H9 (cell line): Measurements from ENCODE around the gene DDX18. TPM values are rescaled to one million over a fixed set of nuclear protein-coding genes. Genes with fewer than 3 reads are reported as not detected.

Source experiments
- DNase-seq: peaks from one replicate; pipeline ENCODE4 v3.0.0-alpha.2; 2017
- H2AFZ ChIP-seq: one replicate; pipeline ENCODE4 v1.6.1; 2013; ENCODE audit warnings: mild to moderate bottlenecking, low read length, control low read depth, moderate library complexity
- H2AK5ac ChIP-seq: 2 replicates; pipeline ENCODE4 v1.6.1; 2013; ENCODE audit warnings: low read length, control low read depth, mixed read lengths; ENCODE audit not compliant: insufficient read length
- H2BK120ac ChIP-seq: one replicate; pipeline ENCODE4 v1.6.1; 2013; ENCODE audit warnings: low read depth, mild to moderate bottlenecking, low read length, control low read depth, inconsistent platforms; ENCODE audit not compliant: poor library complexity, severe bottlenecking
- H2BK12ac ChIP-seq: 2 replicates; pipeline ENCODE4 v1.6.1; 2013; ENCODE audit warnings: low read length, control low read depth, mixed read lengths, low read depth; ENCODE audit not compliant: insufficient read length
- H2BK15ac ChIP-seq: 2 replicates; pipeline ENCODE4 v1.6.1; 2013; ENCODE audit warnings: low read depth, low read length, control low read depth
- H2BK20ac ChIP-seq: one replicate; pipeline ENCODE4 v1.6.1; 2013; ENCODE audit warnings: low read depth, mild to moderate bottlenecking, low read length, control low read depth, inconsistent platforms; ENCODE audit not compliant: poor library complexity, severe bottlenecking
- H2BK5ac ChIP-seq: 2 replicates; pipeline ENCODE4 v1.6.1; 2013; ENCODE audit warnings: low read length, control low read depth, mixed read lengths; ENCODE audit not compliant: insufficient read length
- H3K14ac ChIP-seq: 2 replicates; pipeline ENCODE4 v1.6.1; 2013; ENCODE audit warnings: low read length, control low read depth; ENCODE audit not compliant: insufficient read depth
- H3K18ac ChIP-seq: 2 replicates; pipeline ENCODE4 v1.6.1; 2013; ENCODE audit warnings: low read depth, mild to moderate bottlenecking, mixed read lengths, low read length, control low read depth; ENCODE audit not compliant: insufficient read length
- H3K23ac ChIP-seq: 2 replicates; pipeline ENCODE4 v1.6.1; 2013; ENCODE audit warnings: low read length, control low read depth, mixed read lengths, low read depth; ENCODE audit not compliant: insufficient read length
- H3K23me2 ChIP-seq: 2 replicates; pipeline ENCODE4 v1.6.1; 2013; ENCODE audit warnings: low read depth, mild to moderate bottlenecking, mixed read lengths, low read length, control low read depth; ENCODE audit not compliant: insufficient read length, poor library complexity, severe bottlenecking
- H3K27ac ChIP-seq: 2 replicates; pipeline ENCODE4 v1.5.1; 2013; ENCODE audit warnings: low read length, control low read depth, mixed read lengths, low read depth; ENCODE audit not compliant: insufficient read length
- H3K27me3 ChIP-seq: 2 replicates; pipeline ENCODE4 v1.6.1; 2013; ENCODE audit warnings: low read length, control low read depth, inconsistent platforms; ENCODE audit not compliant: insufficient read depth
- H3K4ac ChIP-seq: 2 replicates; pipeline ENCODE4 v1.6.1; 2013; ENCODE audit warnings: low read depth, mild to moderate bottlenecking, control low read depth, inconsistent platforms, low read length, moderate library complexity
- H3K4me1 ChIP-seq: 2 replicates; pipeline ENCODE4 v1.6.1; 2013; ENCODE audit warnings: low read length, control low read depth, inconsistent platforms; ENCODE audit not compliant: insufficient read depth
- H3K4me2 ChIP-seq: 2 replicates; pipeline ENCODE4 v1.6.1; 2013; ENCODE audit warnings: low read length, control low read depth, mixed read lengths; ENCODE audit not compliant: insufficient read length, insufficient read depth
- H3K56ac ChIP-seq: 2 replicates; pipeline ENCODE4 v1.6.1; 2013; ENCODE audit warnings: low read depth, mild to moderate bottlenecking, mixed read lengths, low read length, control low read depth; ENCODE audit not compliant: insufficient read length
- H3K79me1 ChIP-seq: 2 replicates; pipeline ENCODE4 v1.6.1; 2013; ENCODE audit warnings: low read depth, mild to moderate bottlenecking, moderate library complexity, low read length, control low read depth, inconsistent platforms; ENCODE audit not compliant: insufficient read depth, poor library complexity, severe bottlenecking
- H3K79me2 ChIP-seq: 2 replicates; pipeline ENCODE4 v1.6.1; 2013; ENCODE audit warnings: low read length, control low read depth, inconsistent platforms; ENCODE audit not compliant: insufficient read depth
- H3K9ac ChIP-seq: 2 replicates; pipeline ENCODE4 v1.6.1; 2013; ENCODE audit warnings: low read length, control low read depth, mixed read lengths; ENCODE audit not compliant: insufficient read length; ENCODE audit errors: extremely low read depth
- H3K9me3 ChIP-seq: one replicate; pipeline ENCODE4 v1.6.1; 2013; ENCODE audit warnings: low read depth, low read length, inconsistent platforms; ENCODE audit not compliant: control insufficient read depth
- H3T11ph ChIP-seq: one replicate; pipeline ENCODE4 v1.6.1; 2013; ENCODE audit warnings: mild to moderate bottlenecking, low read length, control low read depth, inconsistent platforms
- H4K20me1 ChIP-seq: one replicate; pipeline ENCODE4 v1.6.1; 2013; ENCODE audit not compliant: control insufficient read depth, insufficient read length, insufficient read depth
- H4K5ac ChIP-seq: 2 replicates; pipeline ENCODE4 v1.6.1; 2013; ENCODE audit warnings: low read depth, mild to moderate bottlenecking, mixed read lengths, low read length, control low read depth; ENCODE audit not compliant: insufficient read length
- H4K8ac ChIP-seq: replicated peaks from 2 replicates; pipeline ENCODE4 v1.6.1; 2013; ENCODE audit warnings: low read length, control low read depth, mixed read lengths, low read depth; ENCODE audit not compliant: insufficient read length
- H4K91ac ChIP-seq: 2 replicates; pipeline ENCODE4 v1.6.1; 2013; ENCODE audit warnings: low read depth, mild to moderate bottlenecking, moderate library complexity, mixed read lengths, low read length, control low read depth; ENCODE audit not compliant: insufficient read length
- H3K27ac Mint-ChIP-seq, 3 experiments: 2 replicates in 2 of 3; 3 replicates in 1 of 3; pipeline ENCODE4 v1.8.0; 2020 to 2021; ENCODE audit warnings: mixed read lengths in 3 of 3, mild to moderate bottlenecking in 1 of 3, moderate library complexity in 1 of 3
- H3K27me3 Mint-ChIP-seq: 2 replicates; pipeline ENCODE4 v1.8.0; 2021; ENCODE audit warnings: low read depth, mild to moderate bottlenecking, moderate library complexity, mixed read lengths
- H3K36me3 Mint-ChIP-seq, 3 experiments: 2 replicates in 2 of 3; 3 replicates in 1 of 3; pipeline ENCODE4 v1.8.0; 2020 to 2021; ENCODE audit warnings: low read depth in 3 of 3, mixed read lengths in 3 of 3; ENCODE audit not compliant: insufficient read depth in 1 of 3
- H3K4me1 Mint-ChIP-seq, 2 experiments: 2 replicates each; pipeline ENCODE4 v1.8.0; 2020; ENCODE audit warnings: mixed read lengths in 2 of 2
- H3K4me3 Mint-ChIP-seq, 2 experiments: 2 replicates in 1 of 2; 3 replicates in 1 of 2; pipeline ENCODE4 v1.8.0; 2020 to 2021; ENCODE audit warnings: mild to moderate bottlenecking in 2 of 2, mixed read lengths in 2 of 2, moderate library complexity in 1 of 2
- H3K9me3 Mint-ChIP-seq, 2 experiments: 2 replicates in 1 of 2; 3 replicates in 1 of 2; pipeline ENCODE4 v1.8.0; 2020; ENCODE audit warnings: mild to moderate bottlenecking in 2 of 2, mixed read lengths in 2 of 2, moderate library complexity in 1 of 2
- CTCF ChIP-seq: fragments of 200-600 bp; sonication (generic); conservative IDR thresholded peaks from 3 replicates; pipeline ENCODE4 v1.8.0; 2021; ENCODE audit warnings: antibody characterized with exemption, mild to moderate bottlenecking
- WGBS: extraction: QIAGEN DNeasy Blood & Tissue Kit; methylation state at CpG from one replicate; pipeline ENCODE4 v1.1.7; 2013; ENCODE audit warnings: missing lambda C conversion rate, low lambda C conversion rate, mixed read lengths; ENCODE audit not compliant: insufficient read length; ENCODE audit errors: extremely low coverage; 5-methylcytosine and 5-hydroxymethylcytosine counted together
- long read RNA-seq: library from polyadenylated mRNA; unstranded; transcript quantifications from one replicate; pipeline ENCODE4 v2.0.0, GENCODE V29; 2020
- total RNA-seq: library from RNA; stranded (reverse); gene quantifications from 2 replicates; pipeline ENCODE4 v1.2.1, GENCODE V29; 2021

Gene DDX18
- total RNA-seq = 114 and 115 TPM in 2 replicates
- long read RNA-seq, transcript DDX18-201 (14 exons, 3,796 nt) = major isoform, 62 of 109 reads
- long read RNA-seq, partial matches to known transcripts = 26 of 109 reads
- long read RNA-seq, other reads (novel, unspliced or antisense) = 21 of 109 reads

DNA sequence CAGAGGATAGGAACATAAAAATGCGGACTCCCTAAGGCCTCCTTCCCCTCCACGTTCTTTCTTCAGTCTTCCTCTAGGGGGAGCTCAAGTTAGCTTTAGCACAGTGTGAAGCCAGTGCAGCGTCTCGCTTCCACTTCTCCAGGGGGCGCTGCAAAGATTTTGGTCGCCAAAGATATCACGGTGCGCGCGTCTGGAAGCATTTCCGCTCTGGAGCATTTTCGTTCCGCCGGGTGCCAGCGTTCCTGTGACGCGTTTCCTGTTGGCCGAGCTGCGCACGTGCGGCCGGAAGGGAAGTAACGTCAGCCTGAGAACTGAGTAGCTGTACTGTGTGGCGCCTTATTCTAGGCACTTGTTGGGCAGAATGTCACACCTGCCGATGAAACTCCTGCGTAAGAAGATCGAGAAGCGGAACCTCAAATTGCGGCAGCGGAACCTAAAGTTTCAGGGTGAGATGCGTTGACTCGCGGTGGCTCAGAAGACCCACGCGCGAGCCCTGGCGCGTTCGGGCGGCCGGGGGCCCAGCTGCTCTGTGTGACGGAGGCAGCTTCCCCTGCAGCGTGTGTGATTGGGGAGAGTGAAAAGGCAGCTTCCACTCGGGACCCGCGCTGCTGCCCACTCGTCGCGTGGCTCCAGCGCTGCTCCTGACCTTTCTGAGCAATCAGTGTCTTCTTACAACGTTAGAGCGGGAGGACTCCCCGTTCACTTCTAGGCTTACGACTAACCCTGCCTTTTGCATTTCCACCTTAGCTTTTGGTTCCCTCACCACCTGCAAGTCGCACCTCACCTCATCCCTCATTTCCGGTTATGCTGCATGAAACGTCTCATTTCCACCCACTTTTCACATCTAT lies at the start of gene DDX18:
TSS of gene DDX18 (plus strand) at position 275 of the 848 bp plus-strand sequence. CDS start at position 362, 87 bp downstream.
- no peaks in the 10 kb centered on the region for H3K27me3 ChIP-seq
- Mint-ChIP-seq H3K9me3 (peaks cover 0 to 7% of the 10 kb centered on the region in 2 experiments; a peak in 2 of 5 replicates), H3K4me1 (peaks cover 20 to 26% of the 10 kb centered on the region in 2 experiments), H3K36me3 (peaks cover 17 to 34% (median 27%) of the 10 kb centered on the region in 3 experiments; a peak in 6 of 7 replicates), H3K27me3 (no peaks in the 10 kb centered on the region; the same call in 1 of the 2 replicates), H3K27ac (peak within 1 kb of the TSS; percentile 87 to 98 (median 96); a peak in 6 of 7 replicates), H3K4me3 (peak within 1 kb of the TSS; percentile 94)
- no peak within 1 kb of the TSS for H4K8ac ChIP-seq
- H3T11ph ChIP-seq = no peak within 1 kb of the TSS
- H3K4me1 ChIP-seq = no peaks in the 10 kb centered on the region
- H3K9me3 ChIP-seq = no peaks in the 10 kb centered on the region
- peak within 1 kb of the TSS; percentile 8 for H3K14ac ChIP-seq
- H3K23me2 ChIP-seq = peaks cover 5% of the 10 kb centered on the region
- H2BK20ac ChIP-seq = no peak within 1 kb of the TSS
- WGBS = no CpG with 5 or more reads among the region's 57 CpGs
- H3K18ac ChIP-seq = no peak within 1 kb of the TSS
- no peak within 1 kb of the TSS for H4K91ac ChIP-seq
- no peak within 1 kb of the TSS for H3K27ac ChIP-seq
- no peaks in the 10 kb centered on the region for H3K79me1 ChIP-seq
- peaks cover 9% of the 10 kb centered on the region; the same call in 1 of the 2 replicates for H3K79me2 ChIP-seq
- H2BK120ac ChIP-seq = no peak within 1 kb of the TSS
- H3K4ac ChIP-seq = no peak within 1 kb of the TSS
- H2AFZ ChIP-seq = no peak within 1 kb of the TSS
- TF ChIP-seq CTCF = peak; percentile 99
- H2AK5ac ChIP-seq = no peak within 1 kb of the TSS
- DNase-seq = peak; percentile 97
- no peak within 1 kb of the TSS for H4K5ac ChIP-seq
- H4K20me1 ChIP-seq = no peaks in the 10 kb centered on the region
- no peak within 1 kb of the TSS for H2BK5ac ChIP-seq
- no peak within 1 kb of the TSS for H3K56ac ChIP-seq
- no peak within 1 kb of the TSS for H3K23ac ChIP-seq
- H3K9ac ChIP-seq = peak within 1 kb of the TSS; percentile 45
- H2BK12ac ChIP-seq = no peak within 1 kb of the TSS
- no peak within 1 kb of the TSS for H2BK15ac ChIP-seq
- H3K4me2 ChIP-seq = peak within 1 kb of the TSS; percentile 94
